Middle frontal gyrus (tissue), 1 donor: Measurements from ENCODE around the gene ZNF862.

Experiments used
- DNase-seq: peaks from one replicate; pipeline ENCODE4 v3.0.0-alpha.2; 2015; ENCODE audit warnings: low spot score; ENCODE audit errors: extremely low spot score

Gene ZNF862

GRCh38 chr7:149845257-149845980 is 7.2 kb downstream of the ZNF862 start:
- no peak for DNase-seq

GRCh38 chr7:149846021-149846420 is 7.8 kb downstream of the ZNF862 start:
- no peak for DNase-seq

GRCh38 chr7:149846436-149847046 is 8.4 kb downstream of the ZNF862 start:
- no peak for DNase-seq

GRCh38 chr7:149849174-149849573 is 11.0 kb downstream of the ZNF862 start:
- no peak for DNase-seq

GRCh38 chr7:149850007-149850594 is 11.9 kb downstream of the ZNF862 start:
- DNase-seq, result no peak

GRCh38 chr7:149850716-149851115 is 12.5 kb downstream of the ZNF862 start:
- no peak for DNase-seq

GRCh38 chr7:149851449-149851848 is 13.3 kb downstream of the ZNF862 start:
- DNase-seq, result no peak

GRCh38 chr7:149853157-149853556 is 15.0 kb downstream of the ZNF862 start:
- DNase-seq, result no peak

- no peak for DNase-seq
These were observed 16.6 kb downstream of the ZNF862 start for GRCh38 chr7:149854611-149855360.

GRCh38 chr7:149855361-149856305 is 17.5 kb downstream of the ZNF862 start:
- no peak for DNase-seq

- no peak for DNase-seq
These were observed 18.4 kb downstream of the ZNF862 start for GRCh38 chr7:149856583-149856982.

- no peak for DNase-seq
These were observed 21.2 kb downstream of the ZNF862 start for GRCh38 chr7:149859369-149859768.

- DNase-seq, result no peak
These were observed 21.7 kb downstream of the ZNF862 start for GRCh38 chr7:149859876-149860275.

GRCh38 chr7:149860821-149861727 is 22.9 kb downstream of the ZNF862 start:
- no peak for DNase-seq

GRCh38 chr7:149861728-149862045 is 23.5 kb downstream of the ZNF862 start:
- DNase-seq, result no peak

- no peak for DNase-seq
These were observed 24.0 kb downstream of the ZNF862 start for GRCh38 chr7:149862156-149862555.

- DNase-seq, result no peak
These were observed 25.3 kb downstream of the ZNF862 start for GRCh38 chr7:149863500-149863899.

- DNase-seq, result no peak
These were observed 25.8 kb downstream of the ZNF862 start for GRCh38 chr7:149864023-149864422.

GRCh38 chr7:149864751-149865150 is 26.6 kb downstream of the ZNF862 start:
- no peak for DNase-seq

- no peak for DNase-seq
These were observed 27.3 kb downstream of the ZNF862 start for GRCh38 chr7:149865437-149865836.
